ENCODE data around the gene CACNA2D4.
"Not testable (repeated sequence)": the region's sequence is repeated elsewhere in the genome, so short reads cannot be mapped to it uniquely, and the experiment has no call there.

The CACNA2D4 gene

GRCh38 chr12:1918081-1918883 is at the start of gene CACNA2D4:
Gene CACNA2D4 (minus strand): TSS chr12:1918652. CDS start chr12:1918473, 179 bp downstream.
- peak; percentile 12 to 18 for DNase-seq

- DNase-seq = no peak
Observed at GRCh38 chr12:1966561-1967226, 48.2 kb upstream of the CACNA2D4 start.

- no peak for DNase-seq
Observed at GRCh38 chr12:1965916-1966315, 47.5 kb upstream of the CACNA2D4 start.

GRCh38 chr12:1962051-1963020 is 43.9 kb upstream of the CACNA2D4 start:
- DNase-seq = no peak

- no peak for DNase-seq
Observed at GRCh38 chr12:1956716-1957115, 38.3 kb upstream of the CACNA2D4 start.

GRCh38 chr12:1949771-1950470 is 31.5 kb upstream of the CACNA2D4 start:
- DNase-seq = no peak

GRCh38 chr12:1948883-1949282 is 30.4 kb upstream of the CACNA2D4 start:
- no peak for DNase-seq

GRCh38 chr12:1947081-1947480 is 28.6 kb upstream of the CACNA2D4 start:
- no peak for DNase-seq

GRCh38 chr12:1946296-1946695 is 27.8 kb upstream of the CACNA2D4 start:
- DNase-seq = no peak

GRCh38 chr12:1945502-1945901 is 27.1 kb upstream of the CACNA2D4 start:
- not testable (repeated sequence) for DNase-seq

- peak; percentile 73 to 79 for DNase-seq
Observed at GRCh38 chr12:1939801-1940607, 21.6 kb upstream of the CACNA2D4 start.

- DNase-seq = no peak
Observed at GRCh38 chr12:1939331-1939730, 20.9 kb upstream of the CACNA2D4 start.

- no peak for DNase-seq
Observed at GRCh38 chr12:1937481-1938224, 19.2 kb upstream of the CACNA2D4 start.

GRCh38 chr12:1936406-1937320 is 18.2 kb upstream of the CACNA2D4 start:
- no peak for DNase-seq

GRCh38 chr12:1935700-1936378 is 17.4 kb upstream of the CACNA2D4 start:
- no peak for DNase-seq

GRCh38 chr12:1935242-1935641 is 16.8 kb upstream of the CACNA2D4 start:
- no peak for DNase-seq

GRCh38 chr12:1934831-1935230 is 16.4 kb upstream of the CACNA2D4 start:
- no peak for DNase-seq

GRCh38 chr12:1934068-1934467 is 15.6 kb upstream of the CACNA2D4 start:
- no peak for DNase-seq

All from AML-193 (cell line).